Brain microvascular endothelial cell (primary cell): ENCODE data around the gene NDEL1.

ENCODE experiments used
- DNase-seq: peaks from one replicate; pipeline ENCODE4 v3.0.0-alpha.2; 2020
- H3K27ac ChIP-seq: fragments of 250-450 bp; sonication (Bioruptor Pico); 2 replicates; pipeline ENCODE4 v1.5.1; 2020; ENCODE audit warnings: mild to moderate bottlenecking, moderate library complexity
- H3K27me3 ChIP-seq: fragments of 250-450 bp; sonication (Bioruptor Pico); replicated peaks from 2 replicates; pipeline ENCODE4 v1.5.1; 2020; ENCODE audit warnings: mild to moderate bottlenecking
- H3K36me3 ChIP-seq: fragments of 250-450 bp; sonication (Bioruptor Pico); replicated peaks from 2 replicates; pipeline ENCODE4 v1.5.1; 2020; ENCODE audit warnings: mild to moderate bottlenecking
- H3K4me3 ChIP-seq: 2 replicates; pipeline ENCODE4 v1.5.1; 2011; ENCODE audit warnings: low read depth, mild to moderate bottlenecking, control low read depth, low read length, moderate library complexity
- in situ Hi-C: cut with HindIII; loops from 2 replicates; pipeline ENCODE4 v1.10.0; 2017; ENCODE audit warnings: low sequenced_read_pairs, low pct_ligation_motif_present
- TF ChIP-seq, protein P1 (sequence below): IDR thresholded peaks from 2 replicates; pipeline ENCODE4 v1.5.1; 2011; ENCODE audit warnings: low read depth, mild to moderate bottlenecking, moderate library complexity, low read length, control low read depth, inconsistent platforms; ENCODE audit errors: missing control alignments

The NDEL1 gene

DNA sequence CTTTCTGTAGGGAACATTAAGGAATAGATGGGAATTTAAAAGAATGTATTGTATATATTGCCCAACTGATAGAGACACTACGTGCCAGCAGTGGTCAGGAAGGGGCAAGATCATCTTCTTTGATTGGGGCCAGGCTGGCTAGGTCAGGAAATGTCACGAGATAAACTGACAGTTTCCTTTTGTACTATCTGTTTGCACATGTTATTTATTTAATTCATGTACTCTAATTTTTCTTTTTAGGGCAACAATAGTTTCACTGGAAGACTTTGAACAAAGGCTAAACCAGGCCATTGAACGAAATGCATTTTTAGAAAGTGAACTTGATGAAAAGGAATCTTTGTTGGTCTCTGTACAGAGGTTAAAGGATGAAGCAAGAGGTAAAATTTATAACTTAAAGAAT lies 12.6 kb downstream of the NDEL1 start:
- H3K4me3 ChIP-seq = no peak overlapping the region
- no peak for DNase-seq
- peaks cover 76% of the 10 kb centered on the region for H3K36me3 ChIP-seq
- in situ Hi-C loops = no loop called here
- no peaks in the 10 kb centered on the region for H3K27me3 ChIP-seq
- H3K27ac ChIP-seq = no peak overlapping the region
- TF ChIP-seq, protein P1, sequence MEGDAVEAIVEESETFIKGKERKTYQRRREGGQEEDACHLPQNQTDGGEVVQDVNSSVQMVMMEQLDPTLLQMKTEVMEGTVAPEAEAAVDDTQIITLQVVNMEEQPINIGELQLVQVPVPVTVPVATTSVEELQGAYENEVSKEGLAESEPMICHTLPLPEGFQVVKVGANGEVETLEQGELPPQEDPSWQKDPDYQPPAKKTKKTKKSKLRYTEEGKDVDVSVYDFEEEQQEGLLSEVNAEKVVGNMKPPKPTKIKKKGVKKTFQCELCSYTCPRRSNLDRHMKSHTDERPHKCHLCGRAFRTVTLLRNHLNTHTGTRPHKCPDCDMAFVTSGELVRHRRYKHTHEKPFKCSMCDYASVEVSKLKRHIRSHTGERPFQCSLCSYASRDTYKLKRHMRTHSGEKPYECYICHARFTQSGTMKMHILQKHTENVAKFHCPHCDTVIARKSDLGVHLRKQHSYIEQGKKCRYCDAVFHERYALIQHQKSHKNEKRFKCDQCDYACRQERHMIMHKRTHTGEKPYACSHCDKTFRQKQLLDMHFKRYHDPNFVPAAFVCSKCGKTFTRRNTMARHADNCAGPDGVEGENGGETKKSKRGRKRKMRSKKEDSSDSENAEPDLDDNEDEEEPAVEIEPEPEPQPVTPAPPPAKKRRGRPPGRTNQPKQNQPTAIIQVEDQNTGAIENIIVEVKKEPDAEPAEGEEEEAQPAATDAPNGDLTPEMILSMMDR = no peak

DNA sequence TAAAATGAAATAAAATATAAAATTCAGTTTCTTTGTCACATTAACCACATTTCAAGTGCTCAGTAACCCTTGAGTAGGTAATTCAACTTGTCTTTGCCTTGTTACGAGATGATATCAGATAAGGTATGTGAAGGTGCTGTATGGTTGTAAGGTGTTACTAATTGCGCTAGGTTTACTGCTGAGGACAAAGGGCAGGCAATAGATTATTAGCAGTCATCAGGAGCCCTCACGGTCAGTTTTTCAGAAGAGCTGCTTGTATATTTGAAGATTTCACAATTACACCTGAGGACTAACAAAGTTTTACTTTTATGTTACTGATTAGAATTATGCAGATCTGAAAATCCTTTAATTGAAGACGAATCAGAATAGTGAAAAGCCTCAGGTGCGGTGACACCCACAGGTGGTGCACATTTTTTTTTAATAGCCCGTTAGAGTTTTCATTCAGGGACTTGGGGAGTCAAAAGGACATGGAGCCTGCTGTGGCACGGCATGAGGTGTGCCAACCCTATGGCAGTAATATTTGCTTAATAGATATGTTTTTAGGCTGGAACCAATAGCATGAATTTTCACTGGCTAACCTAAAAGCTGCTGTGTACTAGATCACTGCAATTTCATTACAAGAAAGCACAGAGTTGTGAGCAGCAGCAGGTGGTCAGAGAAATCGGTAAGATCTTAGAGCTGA lies 16.4 kb downstream of the NDEL1 start:
- in situ Hi-C loops = no loop called here
- Histone ChIP-seq H3K27ac (no peak overlapping the region), H3K4me3 (no peak overlapping the region), H3K27me3 (no peaks in the 10 kb centered on the region), H3K36me3 (peaks cover 81% of the 10 kb centered on the region)
- TF ChIP-seq, protein P1 = no peak
- no peak for DNase-seq

DNA sequence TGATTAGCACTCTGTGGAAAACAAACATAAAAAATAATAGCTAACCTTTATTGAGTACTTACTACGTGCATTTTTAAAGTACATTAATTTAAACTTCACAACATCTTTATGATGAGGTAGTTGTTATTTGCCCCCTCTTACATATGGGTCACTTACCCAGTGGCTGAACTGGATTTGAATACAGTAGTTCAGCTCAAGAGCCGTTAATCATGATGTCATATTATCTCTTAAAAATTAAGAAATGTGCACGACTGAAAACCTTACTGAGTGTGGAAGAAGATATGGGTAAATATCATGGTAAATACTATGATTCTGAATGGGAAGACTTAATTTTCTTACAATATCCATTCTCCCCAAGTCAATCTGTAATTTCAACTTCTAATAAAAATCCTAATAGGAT lies 17.6 kb downstream of the NDEL1 start:
- no peak for DNase-seq
- Histone ChIP-seq H3K36me3 (peaks cover 78% of the 10 kb centered on the region), H3K4me3 (no peak overlapping the region), H3K27me3 (no peaks in the 10 kb centered on the region), H3K27ac (no peak overlapping the region)
- in situ Hi-C loops = no loop called here
- TF ChIP-seq, protein P1 = no peak

DNA sequence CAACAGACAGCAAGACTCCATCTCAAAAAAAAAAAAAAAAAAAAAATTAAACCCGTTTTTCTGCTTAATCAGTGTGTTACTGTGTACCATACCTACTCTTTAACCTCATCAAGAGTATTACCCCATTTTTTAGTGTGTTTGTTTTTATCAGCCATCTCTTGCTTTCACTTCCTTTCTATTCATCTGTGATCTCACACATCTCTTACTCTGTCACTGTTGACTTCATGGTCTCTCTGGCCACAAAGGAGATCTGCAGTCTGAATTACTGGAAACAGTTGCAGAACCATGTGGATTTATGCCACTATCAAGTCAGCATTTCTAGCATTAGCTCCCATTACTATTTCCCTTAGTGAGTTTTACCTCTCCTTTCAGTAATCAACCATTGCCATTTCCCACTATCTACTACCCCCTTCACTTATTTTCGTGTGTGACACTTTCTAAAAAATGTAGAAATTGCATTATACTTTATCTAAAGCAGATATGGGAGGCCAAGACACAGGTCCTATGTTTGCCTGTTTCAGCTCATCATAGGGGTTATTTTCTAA lies 20.1 kb downstream of the NDEL1 start:
- TF ChIP-seq, protein P1 = no peak
- no peak overlapping the region for H3K4me3 ChIP-seq
- DNase-seq = no peak
- H3K36me3 ChIP-seq = peaks cover 68% of the 10 kb centered on the region
- no peaks in the 10 kb centered on the region for H3K27me3 ChIP-seq
- no peak overlapping the region for H3K27ac ChIP-seq
- in situ Hi-C loops = no loop called here

DNA sequence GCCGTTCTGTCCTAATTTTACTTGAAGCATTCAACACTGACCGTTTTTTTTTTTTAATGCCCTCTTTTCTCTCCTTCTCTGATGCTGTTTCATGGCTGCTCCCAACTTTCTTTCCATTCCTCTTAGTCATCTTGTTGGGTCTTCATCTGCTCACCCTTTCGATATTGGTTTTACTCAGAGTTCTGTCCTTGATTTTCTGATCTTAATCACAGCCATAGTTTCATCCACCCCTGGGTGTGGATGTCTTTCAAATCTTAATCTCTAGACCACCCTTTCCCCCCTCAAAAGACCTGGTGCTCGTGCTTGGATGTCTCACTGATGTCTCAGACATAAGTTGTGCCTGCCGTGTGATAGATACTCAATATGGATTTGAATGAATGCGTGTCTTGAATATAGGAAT lies 22.4 kb downstream of the NDEL1 start:
- in situ Hi-C loops = no loop called here
- TF ChIP-seq, protein P1 = no peak
- H3K36me3 ChIP-seq = peaks cover 70% of the 10 kb centered on the region

DNA sequence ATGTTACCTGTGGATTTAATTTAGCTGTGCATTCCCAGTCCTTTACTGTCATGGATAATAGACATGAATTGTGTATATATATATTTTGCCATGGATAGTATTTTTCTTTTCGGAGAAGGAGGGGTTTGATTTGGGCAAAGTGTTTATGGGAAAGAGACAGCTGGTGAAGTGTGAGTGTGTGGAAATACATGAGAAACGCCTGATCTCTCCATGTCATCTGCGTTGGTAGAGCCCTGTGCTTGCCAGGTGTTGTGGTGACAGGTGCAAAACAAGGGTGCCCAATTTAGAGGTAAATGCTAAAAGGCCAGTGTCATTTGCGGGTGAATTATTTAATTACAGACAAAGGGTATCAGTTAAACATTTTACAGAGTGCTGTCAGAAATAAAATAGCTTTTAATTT lies 23.4 kb downstream of the NDEL1 start:
- H3K27ac ChIP-seq = no peak overlapping the region
- TF ChIP-seq, protein P1 = no peak
- H3K4me3 ChIP-seq = no peak overlapping the region
- in situ Hi-C loops = no loop called here
- H3K36me3 ChIP-seq = peaks cover 77% of the 10 kb centered on the region
- H3K27me3 ChIP-seq = no peaks in the 10 kb centered on the region
- DNase-seq = no peak

More for the DNA sequence above, 22.4 kb downstream of the NDEL1 start:
- Histone ChIP-seq H3K4me3 (no peak overlapping the region), H3K27me3 (no peaks in the 10 kb centered on the region), H3K27ac (no peak overlapping the region)
- DNase-seq = no peak
